ENCODE data around the gene MRPL27.

GRCh38 chr17:50328363-50329325 lies 44.3 kb downstream of the MRPL27 start:
- TF ChIP-seq CTCF (conservative IDR thresholded peaks at IDR 0.05; ENCODE audit: low read depth, low read length) (no peak), BHLHE40 (IDR thresholded peaks at IDR 0.05; ENCODE audit: low read depth, low read length) (no peak), POLR2A (IDR thresholded peaks at IDR 0.05; ENCODE audit: low read depth, low read length) (no peak), RFX5 (IDR thresholded peaks at IDR 0.05; ENCODE audit: low read depth, low read length) (no peak), RAD21 (IDR thresholded peaks at IDR 0.05; ENCODE audit: low read length) (no peak), MXI1 (IDR thresholded peaks at IDR 0.05; ENCODE audit: borderline replicate concordance, low read depth, low read length) (no peak), CEBPB (IDR thresholded peaks at IDR 0.05; ENCODE audit: low read depth, low read length) (no peak), FOS (IDR thresholded peaks at IDR 0.05; ENCODE audit: low read depth, low read length) (no peak), MAZ (IDR thresholded peaks at IDR 0.05; ENCODE audit: borderline replicate concordance, low read depth, low read length) (no peak), SMC3 (IDR thresholded peaks at IDR 0.05; ENCODE audit: low read depth, low read length) (no peak), MAFK (IDR thresholded peaks at IDR 0.05; ENCODE audit: low read depth, low read length) (no peak)
